ENCODE measurements around the gene BMPER.

BMPER gene

DNA sequence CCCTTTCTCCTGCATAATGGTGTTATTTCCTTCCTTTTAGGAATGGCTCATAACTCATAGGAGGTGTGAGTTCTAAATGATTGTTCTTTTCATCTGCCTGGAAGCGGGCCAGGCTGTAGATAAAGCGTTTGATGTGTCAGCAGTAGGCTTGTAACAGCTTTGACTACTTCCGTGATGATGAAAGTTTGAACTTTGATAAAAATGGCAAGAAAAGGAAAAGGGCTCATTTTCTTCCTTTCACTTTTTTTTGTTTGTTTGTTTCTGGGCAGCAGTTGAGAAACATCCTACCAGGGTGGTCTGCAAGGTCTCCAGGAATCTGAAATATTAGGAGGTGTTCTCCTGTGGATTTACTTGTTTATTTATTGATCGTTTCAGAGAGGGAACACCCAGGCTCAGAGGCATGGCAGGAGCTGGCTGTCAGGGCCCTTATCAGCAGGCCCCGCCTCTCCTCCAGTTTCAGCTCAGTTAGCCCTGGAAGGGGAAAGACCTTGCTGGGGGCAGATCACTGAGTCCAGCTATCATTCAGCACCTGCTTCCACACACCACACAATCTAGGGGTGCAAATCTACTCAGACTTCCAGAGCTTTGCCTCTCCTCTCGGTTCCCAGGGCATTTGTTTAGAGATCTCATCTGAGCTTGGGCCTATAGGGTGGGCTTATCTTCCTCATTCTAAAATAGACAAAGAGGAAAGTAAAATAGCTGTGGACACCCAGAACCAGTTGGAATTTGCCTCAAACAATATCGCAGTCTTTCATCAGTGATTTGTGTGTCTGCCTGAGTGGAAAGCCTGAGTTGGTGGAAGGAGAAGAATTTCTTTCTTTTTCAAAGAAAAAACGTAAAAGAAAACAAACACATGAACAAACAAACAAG lies 130.9 kb downstream of the BMPER start:
- no peak for FAIRE-seq

DNA sequence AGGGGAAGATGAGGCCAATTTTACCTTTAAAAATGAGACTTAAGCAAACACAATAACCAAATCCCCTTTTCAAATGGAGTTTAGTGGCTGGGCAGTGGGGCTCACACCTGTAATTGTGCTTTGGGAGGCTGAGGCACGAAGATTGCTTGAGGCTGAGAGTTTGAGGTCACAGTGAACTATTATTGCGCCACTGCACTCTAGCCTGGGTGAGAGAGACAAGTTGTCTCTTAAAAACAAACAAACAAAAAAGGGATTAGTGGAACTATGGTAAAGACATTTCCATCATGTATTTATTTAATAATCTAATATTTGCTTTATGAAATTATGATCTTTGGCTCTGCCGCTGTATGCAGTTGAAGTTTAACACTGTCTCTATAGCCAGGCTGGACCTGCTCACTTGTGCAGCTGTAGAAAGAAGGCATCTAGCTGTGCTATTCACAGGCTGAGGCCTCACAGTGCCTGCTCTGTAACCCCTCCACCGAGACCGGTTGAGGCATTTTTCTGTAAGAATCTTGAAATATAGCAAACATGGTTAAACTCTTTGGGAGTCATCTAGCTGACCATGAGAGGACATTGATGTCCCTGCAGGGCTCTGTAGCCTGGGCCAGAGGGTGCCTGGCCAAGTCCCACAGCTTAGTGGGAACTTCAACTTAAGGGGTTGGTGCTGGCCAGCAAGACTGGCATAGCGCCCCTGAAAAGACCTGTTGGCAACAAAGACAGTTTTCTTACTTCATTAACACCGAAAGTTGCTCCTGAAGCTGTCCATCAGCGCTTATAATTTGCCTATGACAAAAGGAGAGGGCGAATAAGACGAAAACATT lies 131.8 kb downstream of the BMPER start:
- no peak for FAIRE-seq

DNA sequence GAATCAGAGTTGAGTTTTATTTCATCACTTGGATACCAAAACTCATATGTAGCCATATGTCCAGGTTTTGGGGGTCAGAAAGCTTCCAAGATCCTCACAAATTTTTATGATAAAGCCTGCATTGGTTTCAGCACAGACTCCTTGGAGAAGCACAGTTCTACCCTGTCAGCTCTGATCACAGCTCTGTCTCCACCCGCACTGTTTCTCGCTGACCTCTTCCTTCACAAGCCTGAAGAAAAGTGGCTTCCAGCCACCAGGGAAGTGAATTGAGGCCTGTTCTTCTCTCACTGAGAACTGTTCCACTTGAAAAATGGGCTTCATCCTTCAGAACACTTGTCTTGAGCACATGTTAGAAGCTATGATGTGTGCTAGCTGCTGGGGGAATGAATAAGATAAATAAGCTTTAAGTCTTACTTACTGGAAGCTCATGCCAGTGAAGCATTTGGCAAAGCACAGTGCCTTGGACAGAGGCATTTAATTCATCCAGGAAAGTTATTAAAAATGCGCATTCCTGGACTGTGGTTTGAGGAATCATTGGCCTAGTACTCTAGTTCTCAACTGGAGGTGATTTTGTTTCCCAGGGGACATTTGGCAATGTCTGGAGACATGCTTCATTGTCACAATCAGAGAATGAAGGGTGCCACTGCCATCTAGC lies 133.6 kb downstream of the BMPER start:
- no peak for FAIRE-seq

- FAIRE-seq: no peak
Measured at GRCh38 chr7:34041707-34042106, 136.4 kb downstream of the BMPER start.

GRCh38 chr7:34042406-34042805 lies 137.1 kb downstream of the BMPER start:
- no peak for FAIRE-seq

GRCh38 chr7:34043461-34044305 lies 138.3 kb downstream of the BMPER start:
- FAIRE-seq: no peak

DNA sequence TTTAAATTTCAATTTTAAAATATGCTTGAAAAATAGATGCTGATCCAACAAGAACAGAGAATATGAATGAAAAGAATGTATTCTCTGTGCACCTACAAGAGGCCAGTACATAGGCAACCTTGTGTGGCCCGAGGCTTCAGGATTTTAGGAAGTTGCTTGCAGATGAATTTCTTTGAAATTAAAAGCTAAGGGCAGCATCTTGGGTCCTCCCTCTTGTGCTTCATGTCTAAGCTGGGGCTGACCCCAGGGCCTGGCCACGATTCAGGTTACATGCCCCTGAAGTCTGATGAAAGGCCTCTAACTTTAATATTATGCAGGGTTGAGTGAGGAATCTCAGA lies 138.9 kb downstream of the BMPER start:
- no peak for FAIRE-seq

DNA sequence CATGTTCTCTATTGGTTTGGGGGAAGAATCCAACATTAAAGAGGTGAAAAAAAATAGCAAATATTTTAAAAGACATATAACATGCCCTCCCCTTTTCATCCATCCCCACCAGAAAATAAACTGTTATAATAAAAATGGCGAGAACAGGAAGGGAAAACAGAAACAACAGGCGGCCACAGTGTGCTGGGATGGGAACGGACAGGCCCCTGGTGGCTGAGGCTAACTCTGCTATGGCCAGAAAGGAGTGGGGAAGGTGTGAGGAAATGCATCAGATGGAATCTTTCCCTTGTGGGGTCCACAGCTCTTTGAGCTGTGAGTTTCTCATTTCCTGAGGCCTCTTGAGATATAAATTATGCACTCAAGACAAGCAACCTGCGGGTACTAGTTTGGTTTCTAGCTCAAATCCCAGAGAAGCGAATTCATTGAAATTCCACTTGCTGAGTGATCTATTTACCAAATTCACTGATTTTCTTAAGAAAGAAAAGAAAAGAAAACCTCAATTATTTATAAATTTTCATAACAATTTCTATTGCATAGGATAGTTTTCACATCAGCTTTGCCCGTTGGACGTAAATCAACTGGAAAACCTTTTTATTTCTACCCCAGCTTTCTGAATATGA lies 139.5 kb downstream of the BMPER start:
- FAIRE-seq: no peak

- no peak for FAIRE-seq
Measured at GRCh38 chr7:34048445-34048844, 143.1 kb downstream of the BMPER start.

- no peak for FAIRE-seq
Measured at GRCh38 chr7:34054075-34054474, 148.7 kb downstream of the BMPER start.

GRCh38 chr7:34057136-34057535 lies 151.8 kb downstream of the BMPER start:
- FAIRE-seq: no peak

- no peak for FAIRE-seq
Measured at GRCh38 chr7:34057956-34058355, 152.6 kb downstream of the BMPER start.

DNA sequence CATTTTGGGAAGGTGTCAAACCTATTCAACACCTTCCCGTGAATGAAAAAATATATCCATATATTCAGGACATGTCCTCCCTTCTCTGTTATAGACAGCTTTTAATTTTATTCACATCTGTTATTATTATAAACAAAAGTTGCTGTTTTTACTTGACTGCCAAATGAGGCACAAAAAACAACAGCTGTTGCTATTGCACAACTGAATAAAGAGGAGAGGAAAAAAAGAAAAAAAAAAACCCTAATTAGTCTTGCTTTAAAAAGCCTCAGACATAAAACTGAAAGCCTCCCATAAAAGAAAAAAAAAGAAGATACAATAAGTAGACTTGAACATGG lies 153.4 kb downstream of the BMPER start:
- no peak for FAIRE-seq

- FAIRE-seq: no peak
Measured at GRCh38 chr7:34059136-34059828, 153.9 kb downstream of the BMPER start.

DNA sequence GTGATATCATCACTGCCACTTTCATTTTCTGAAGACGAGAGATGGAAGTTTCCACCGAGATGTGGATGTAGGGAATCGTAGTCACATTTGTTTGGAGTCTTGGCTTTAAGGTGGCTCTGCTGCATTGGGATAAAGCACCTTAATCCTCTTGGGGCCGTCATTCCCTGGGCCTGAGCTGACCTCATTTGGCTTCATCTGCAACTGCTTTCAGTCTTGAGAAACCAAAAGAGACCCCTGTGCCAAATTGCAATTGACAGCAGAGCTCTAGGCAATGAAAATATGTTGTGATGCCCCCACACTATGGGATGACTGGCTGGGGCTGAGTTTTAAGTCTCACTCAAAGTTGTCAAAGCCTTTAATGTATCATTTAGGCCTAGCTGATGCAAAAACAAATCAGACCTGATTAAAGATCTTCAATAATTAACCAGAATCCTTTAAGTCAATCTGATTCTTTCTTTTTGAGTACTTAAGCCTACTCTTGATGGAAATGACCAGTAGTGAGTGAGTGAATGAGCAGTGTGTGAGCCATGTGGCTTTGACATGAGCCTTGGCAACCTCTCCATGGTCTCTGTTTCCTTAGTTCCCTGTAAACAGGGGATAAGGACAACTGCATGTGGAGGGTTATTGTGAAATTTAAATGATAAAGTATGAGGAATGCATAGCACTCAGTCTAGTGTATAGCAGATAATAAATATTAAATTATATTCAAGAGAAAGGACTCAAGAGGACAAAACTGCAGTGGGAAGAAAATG lies 155.0 kb downstream of the BMPER start:
- FAIRE-seq: no peak

DNA sequence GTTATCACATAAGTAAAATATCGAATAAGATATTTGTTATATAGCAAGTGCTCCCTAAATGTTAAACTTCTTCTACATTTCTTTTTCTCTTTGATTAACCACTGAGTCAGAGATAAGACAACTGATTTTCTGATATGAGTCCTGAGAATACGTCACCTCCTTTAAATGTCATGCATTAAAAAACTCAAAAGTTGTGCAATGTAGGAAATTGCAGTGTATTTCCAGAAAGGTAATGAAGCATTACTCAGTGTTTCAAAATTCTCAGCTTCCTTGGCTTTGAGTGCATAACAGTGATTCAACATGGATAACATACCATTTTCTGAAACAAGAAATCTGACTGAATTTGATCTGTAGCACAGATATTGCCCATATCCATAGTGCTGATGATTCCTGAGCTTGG lies 155.8 kb downstream of the BMPER start:
- FAIRE-seq: no peak

- FAIRE-seq: no peak
Measured at GRCh38 chr7:34062341-34062740, 157.0 kb downstream of the BMPER start.

DNA sequence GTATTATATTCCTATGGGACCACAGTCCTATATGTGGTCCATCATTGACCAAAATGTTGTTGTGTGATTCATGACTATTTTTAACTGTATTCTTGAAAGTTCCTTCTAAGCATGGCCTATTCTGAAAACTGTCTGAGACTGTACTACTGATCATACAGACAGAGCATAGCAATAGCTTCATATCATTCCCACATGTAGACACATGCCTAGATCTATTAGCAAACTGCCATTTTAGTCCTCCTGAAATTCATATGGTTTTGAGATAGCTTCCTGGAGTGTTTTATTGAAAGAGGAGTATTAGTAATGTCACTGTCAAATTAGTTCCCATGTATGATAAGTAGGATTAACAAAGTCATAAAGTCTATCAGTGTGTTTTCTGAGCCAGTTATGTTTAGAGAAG lies 157.5 kb downstream of the BMPER start:
- FAIRE-seq: no peak

DNA sequence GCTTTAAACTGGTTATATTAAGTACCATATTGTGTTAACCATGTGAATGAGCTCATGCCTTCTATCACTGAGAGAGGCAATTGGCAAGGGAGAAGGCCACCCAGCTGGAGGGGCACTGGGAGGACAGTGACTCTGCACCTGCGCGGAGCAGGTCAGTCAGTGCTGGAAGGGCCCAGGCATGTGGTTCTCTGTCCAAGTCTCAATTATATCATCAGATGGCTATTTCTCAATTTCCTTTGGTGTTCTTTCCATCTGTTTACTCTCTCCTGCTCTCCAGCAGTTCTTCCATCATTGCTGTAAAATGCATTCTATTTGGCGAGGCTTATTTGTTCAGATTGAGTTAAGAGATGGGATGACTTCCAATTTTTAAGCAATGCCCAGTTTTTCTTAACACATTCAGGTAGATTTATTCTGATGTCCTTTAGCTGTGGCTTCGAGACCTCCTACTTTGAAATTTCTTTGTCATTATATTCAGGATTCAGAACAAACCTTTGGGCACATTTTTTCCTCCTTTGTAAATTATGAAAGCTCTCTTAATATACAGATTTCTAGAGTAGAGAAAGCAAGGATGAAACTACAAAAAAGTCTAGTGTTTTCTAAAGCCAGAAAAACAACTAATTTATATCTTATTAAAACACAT lies 159.3 kb downstream of the BMPER start:
- FAIRE-seq: no peak

DNA sequence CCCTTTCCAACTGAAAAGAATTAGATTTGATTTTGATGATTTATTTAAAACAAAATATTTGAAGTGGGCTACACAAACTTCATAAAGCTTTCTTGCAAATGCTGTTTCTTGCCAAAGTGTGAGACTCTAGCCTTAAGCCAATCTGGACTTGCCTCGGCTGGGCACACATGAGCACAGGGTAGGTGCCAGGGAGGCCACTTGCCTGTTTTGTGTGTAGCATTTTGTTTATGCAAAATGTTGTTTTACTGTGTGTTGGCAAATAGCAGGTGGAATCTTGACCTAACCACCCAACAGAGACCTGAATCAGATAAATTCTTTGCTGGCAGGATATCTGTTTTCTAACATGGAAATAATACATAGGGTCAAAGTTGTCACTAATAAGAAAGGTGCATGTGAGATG lies 161.1 kb downstream of the BMPER start:
- no peak for FAIRE-seq

Measured in G401.6 (cell line).